ENCODE measurements around the gene ARL4D.
"Not testable (repeated sequence)": the region's sequence is repeated elsewhere in the genome, so short reads cannot be mapped to it uniquely, and the experiment has no call there.

Gene ARL4D

GRCh38 chr17:43395165-43395564 lies 3.6 kb upstream of the ARL4D start:
- DNase-seq (ENCODE audit: low read depth): no peak

GRCh38 chr17:43396491-43397060 lies 2.2 kb upstream of the ARL4D start:
- DNase-seq (ENCODE audit: low read depth): no peak

- DNase-seq (ENCODE audit: low read depth): no peak
These were observed 1.1 kb downstream of the ARL4D start for GRCh38 chr17:43399839-43400328.

- no peak for DNase-seq (ENCODE audit: low read depth)
These were observed 2.3 kb downstream of the ARL4D start for GRCh38 chr17:43400943-43401717.

GRCh38 chr17:43402078-43402477 lies 3.3 kb downstream of the ARL4D start:
- no peak for DNase-seq (ENCODE audit: low read depth)

- no peak for DNase-seq (ENCODE audit: low read depth)
These were observed 3.8 kb downstream of the ARL4D start for GRCh38 chr17:43402567-43402966.

- DNase-seq (ENCODE audit: low read depth): no peak
These were observed 5.1 kb downstream of the ARL4D start for GRCh38 chr17:43403846-43404245.

- DNase-seq (ENCODE audit: low read depth): no peak
These were observed 7.1 kb downstream of the ARL4D start for GRCh38 chr17:43405861-43406260.

GRCh38 chr17:43406676-43407645 lies 8.2 kb downstream of the ARL4D start:
- DNase-seq (ENCODE audit: low read depth): no peak

GRCh38 chr17:43409131-43409530 lies 10.3 kb downstream of the ARL4D start:
- no peak for DNase-seq (ENCODE audit: low read depth)

GRCh38 chr17:43410557-43411368 lies 12.0 kb downstream of the ARL4D start:
- no peak for DNase-seq (ENCODE audit: low read depth)

GRCh38 chr17:43411369-43411677 lies 12.5 kb downstream of the ARL4D start:
- DNase-seq (ENCODE audit: low read depth): no peak

- no peak for DNase-seq (ENCODE audit: low read depth)
These were observed 13.0 kb downstream of the ARL4D start for GRCh38 chr17:43411749-43412148.

GRCh38 chr17:43412166-43412565 lies 13.4 kb downstream of the ARL4D start:
- DNase-seq (ENCODE audit: low read depth): no peak

GRCh38 chr17:43416998-43417890 lies 18.5 kb downstream of the ARL4D start:
- DNase-seq (ENCODE audit: low read depth): no peak

- no peak for DNase-seq (ENCODE audit: low read depth)
These were observed 19.9 kb downstream of the ARL4D start for GRCh38 chr17:43418441-43419374.

GRCh38 chr17:43419375-43419882 lies 20.6 kb downstream of the ARL4D start:
- not testable (repeated sequence) for DNase-seq (ENCODE audit: low read depth)

- DNase-seq (ENCODE audit: low read depth): no peak
These were observed 25.1 kb downstream of the ARL4D start for GRCh38 chr17:43423777-43424455.

Data from activated T-helper 1 cell treated with Interleukin-2 at 50 U/mL for 16 hours (primary cell).